K562 (cell line): ENCODE data around the gene CNTD1. TPM values are rescaled to one million over a fixed set of nuclear protein-coding genes. Genes with fewer than 3 reads are reported as not detected.

Experiments
- CREB3L1 ChIP-seq: fragments of 450-650 bp; IDR thresholded peaks from 2 replicates; pipeline ENCODE4 v1.6.1; 2014; ENCODE audit warnings: low read depth, mild to moderate bottlenecking, moderate library complexity, borderline replicate concordance
- FOXA1 ChIP-seq: fragments of 450-650 bp; IDR thresholded peaks from 2 replicates; pipeline ENCODE4 v1.6.1; 2016; ENCODE audit warnings: mild to moderate bottlenecking, borderline replicate concordance
- FOXP4 ChIP-seq: sonication (generic); formaldehyde crosslinking; IDR thresholded peaks from 2 replicates; pipeline ENCODE4 v1.8.0; 2022; ENCODE audit warnings: mild to moderate bottlenecking, missing genetic modification reagents, borderline replicate concordance
- HDAC6 ChIP-seq: IDR thresholded peaks from 2 replicates; pipeline ENCODE4 v1.6.1; 2012; ENCODE audit warnings: low read depth, mild to moderate bottlenecking, control low read depth, inconsistent platforms, low read length, moderate library complexity
- KAT8 ChIP-seq: fragments of 450-650 bp; IDR thresholded peaks from 2 replicates; pipeline ENCODE4 v1.6.1; 2016; ENCODE audit warnings: low read depth, mild to moderate bottlenecking
- LEF1 ChIP-seq: fragments of 450-650 bp; IDR thresholded peaks from 2 replicates; pipeline ENCODE4 v1.6.1; 2016; ENCODE audit warnings: mild to moderate bottlenecking
- NCOA6 ChIP-seq: fragments of 450-650 bp; IDR thresholded peaks from 2 replicates; pipeline ENCODE4 v1.6.1; 2017; ENCODE audit warnings: mild to moderate bottlenecking
- NRF1 ChIP-seq, 2 experiments: fragments of 450-650 bp; IDR thresholded peaks in 1 of 2; conservative IDR thresholded peaks in 1 of 2; 2 replicates each; pipeline ENCODE4 v1.6.1; 2014; ENCODE audit warnings: mild to moderate bottlenecking in 2 of 2
- POLR2AphosphoS2 ChIP-seq: IDR thresholded peaks from 2 replicates; pipeline ENCODE4 v1.6.1; 2012; ENCODE audit warnings: low read length, improper control_type of control experiment
- PPARD ChIP-seq: fragments of 250-450 bp; sonication (Bioruptor Pico); IDR thresholded peaks from 2 replicates; pipeline ENCODE4 v1.8.0; 2022; ENCODE audit warnings: inconsistent platforms, mild to moderate bottlenecking, moderate library complexity
- PTRF ChIP-seq: fragments of 450-650 bp; IDR thresholded peaks from 2 replicates; pipeline ENCODE4 v1.6.1; 2016; ENCODE audit warnings: mild to moderate bottlenecking, missing genetic modification characterization, missing compliant biosample characterization
- RFX7 ChIP-seq: fragments of 250-450 bp; sonication (Bioruptor Pico); IDR thresholded peaks from 2 replicates; pipeline ENCODE4 v1.5.1; 2021; ENCODE audit warnings: mild to moderate bottlenecking
- TRIM28 ChIP-seq: fragments of 450-650 bp; IDR thresholded peaks from 2 replicates; pipeline ENCODE4 v1.6.1; 2017
- ZMIZ1 ChIP-seq, 2 experiments: fragments of 150-350 bp in 1 of 2; IDR thresholded peaks; 2 replicates each; pipeline ENCODE4 v1.6.1; 2012 to 2016; ENCODE audit warnings: low read depth in 2 of 2, low read length in 2 of 2, mild to moderate bottlenecking in 1 of 2, moderate library complexity in 1 of 2
- ZNF785 ChIP-seq: fragments of 250-450 bp; sonication (Bioruptor Pico); IDR thresholded peaks from 2 replicates; pipeline ENCODE4 v1.4.0; 2020; ENCODE audit warnings: mild to moderate bottlenecking
- ZSCAN29 ChIP-seq: fragments of 450-650 bp; IDR thresholded peaks from 2 replicates; pipeline ENCODE4 v1.6.1; 2017
- polyA plus RNA-seq, 8 experiments: library from polyadenylated mRNA; depleted of rRNA in 4 of 8; stranded (reverse) in 5 of 8; unstranded in 3 of 8; fragments of >200 nt; fragmentation: Nextera tagmentation in 2 of 8; fragmentation: Illumina TruSeq in 1 of 8; extraction: Ambion mirVana in 2 of 8; extraction: Trizol in 1 of 8; gene quantifications; 2 replicates each; pipeline versions ENCODE4 v1.2.1 to v1.2.3, GENCODE V29; 2011 to 2014; ENCODE audit warnings: inconsistent platforms in 1 of 8, missing spikeins in 1 of 8
- total RNA-seq, 7 experiments: library from RNA; depleted of rRNA in 6 of 7; stranded (reverse); fragments of >200 nt in 6 of 7; fragmentation: Illumina TruSeq in 2 of 7; extraction: Trizol in 2 of 7; gene quantifications; 2 replicates each; pipeline versions ENCODE4 v1.2.1 to v1.2.3, GENCODE V29; 2011 to 2021; ENCODE audit warnings: low replicate concordance in 1 of 7
- TF ChIP-seq, protein P1 (sequence below): fragments of 250-450 bp; sonication (Bioruptor Pico); IDR thresholded peaks from 2 replicates; pipeline ENCODE4 v1.4.0; 2020; ENCODE audit warnings: mild to moderate bottlenecking, moderate library complexity
- TF ChIP-seq, protein P2 (sequence below): fragments of 250-450 bp; sonication (Bioruptor Pico); IDR thresholded peaks from 2 replicates; pipeline ENCODE4 v1.4.0; 2020

CNTD1 gene
- total and polyA plus RNA-seq, 9 of the 15 experiments (the other 6 are each of a cell fraction or from before 2014, with no cell fraction given): 0.12 to 0.86 (median 0.41) TPM; not detected in 1

- TF ChIP-seq ZMIZ1 (IDR thresholded peaks at IDR 0.05; ENCODE audit: low read depth in 2 of 2, low read length in 2 of 2): no peak; a peak in 1 of 4 replicates
- peak; percentile 86 for TF ChIP-seq CREB3L1
- TF ChIP-seq TRIM28: no peak
- no peak for TF ChIP-seq HDAC6
- TF ChIP-seq POLR2AphosphoS2: no peak
- no peak for TF ChIP-seq NCOA6
- TF ChIP-seq KAT8: no peak
- no peak for TF ChIP-seq PPARD (CRISPR knock-in tag)
- TF ChIP-seq ZSCAN29: 0 out of 2 replicates have a peak, but pooled peaks have one; percentile 38
- no peak for TF ChIP-seq FOXP4 (CRISPR knock-in tag)
- no peak for TF ChIP-seq ZNF785 (CRISPR knock-in tag)
- TF ChIP-seq, protein P1, sequence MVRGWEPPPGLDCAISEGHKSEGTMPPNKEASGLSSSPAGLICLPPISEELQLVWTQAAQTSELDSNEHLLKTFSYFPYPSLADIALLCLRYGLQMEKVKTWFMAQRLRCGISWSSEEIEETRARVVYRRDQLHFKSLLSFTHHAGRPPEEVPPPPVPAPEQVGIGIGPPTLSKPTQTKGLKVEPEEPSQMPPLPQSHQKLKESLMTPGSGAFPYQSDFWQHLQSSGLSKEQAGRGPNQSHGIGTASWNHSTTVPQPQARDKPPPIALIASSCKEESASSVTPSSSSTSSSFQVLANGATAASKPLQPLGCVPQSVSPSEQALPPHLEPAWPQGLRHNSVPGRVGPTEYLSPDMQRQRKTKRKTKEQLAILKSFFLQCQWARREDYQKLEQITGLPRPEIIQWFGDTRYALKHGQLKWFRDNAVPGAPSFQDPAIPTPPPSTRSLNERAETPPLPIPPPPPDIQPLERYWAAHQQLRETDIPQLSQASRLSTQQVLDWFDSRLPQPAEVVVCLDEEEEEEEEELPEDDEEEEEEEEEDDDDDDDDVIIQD: no peak
- TF ChIP-seq LEF1: no peak
- no peak for TF ChIP-seq RFX7
- TF ChIP-seq FOXA1: no peak
- TF ChIP-seq PTRF (tag): no peak
- TF ChIP-seq, protein P2, sequence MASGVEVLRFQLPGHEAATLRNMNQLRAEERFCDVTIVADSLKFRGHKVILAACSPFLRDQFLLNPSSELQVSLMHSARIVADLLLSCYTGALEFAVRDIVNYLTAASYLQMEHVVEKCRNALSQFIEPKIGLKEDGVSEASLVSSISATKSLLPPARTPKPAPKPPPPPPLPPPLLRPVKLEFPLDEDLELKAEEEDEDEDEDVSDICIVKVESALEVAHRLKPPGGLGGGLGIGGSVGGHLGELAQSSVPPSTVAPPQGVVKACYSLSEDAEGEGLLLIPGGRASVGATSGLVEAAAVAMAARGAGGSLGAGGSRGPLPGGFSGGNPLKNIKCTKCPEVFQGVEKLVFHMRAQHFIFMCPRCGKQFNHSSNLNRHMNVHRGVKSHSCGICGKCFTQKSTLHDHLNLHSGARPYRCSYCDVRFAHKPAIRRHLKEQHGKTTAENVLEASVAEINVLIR (CRISPR knock-in tag): no peak
- peak; percentile 60 to 70 for TF ChIP-seq NRF1 (conservative IDR thresholded peaks at IDR 0.05 in 1 of 2, IDR thresholded peaks at IDR 0.05 in 1 of 2)
Measured at GRCh38 chr17:42798383-42799380, at the start of gene CNTD1, which contains the start of gene COA3 (continued).
